HepG2 (cell line): ENCODE results near the gene TSGA10. TPM values are rescaled to one million over a fixed set of nuclear protein-coding genes. Genes with fewer than 3 reads are reported as not detected.

Experiments
- ADNP ChIP-seq: sonication (generic); formaldehyde crosslinking; IDR thresholded peaks from 2 replicates; pipeline ENCODE4 v1.4.0; 2020; ENCODE audit warnings: missing genetic modification reagents
- ELF3 ChIP-seq: IDR thresholded peaks from 2 replicates; pipeline ENCODE4 v1.6.1; 2016; ENCODE audit warnings: missing genetic modification reagents, missing compliant biosample characterization
- ETV6 ChIP-seq: sonication (generic); formaldehyde crosslinking; conservative IDR thresholded peaks from 2 replicates; pipeline ENCODE4 v1.4.0; 2020; ENCODE audit warnings: missing genetic modification reagents
- FOSL2 ChIP-seq: sonication (generic); formaldehyde crosslinking; IDR thresholded peaks from 2 replicates; pipeline ENCODE4 v1.4.0; 2020; ENCODE audit warnings: missing genetic modification reagents
- FOXA3 ChIP-seq: IDR thresholded peaks from 2 replicates; pipeline ENCODE4 v1.6.1; 2016; ENCODE audit warnings: missing genetic modification reagents, missing compliant biosample characterization
- FUBP1 ChIP-seq: sonication (generic); formaldehyde crosslinking; IDR thresholded peaks from 2 replicates; pipeline ENCODE4 v1.5.1; 2020; ENCODE audit warnings: missing genetic modification reagents, mild to moderate bottlenecking, borderline replicate concordance
- HOXA7 ChIP-seq: sonication (generic); formaldehyde crosslinking; IDR thresholded peaks from 2 replicates; pipeline ENCODE4 v1.8.1; 2022; ENCODE audit warnings: mild to moderate bottlenecking, missing genetic modification reagents, moderate library complexity
- JARID2 ChIP-seq: sonication (generic); formaldehyde crosslinking; IDR thresholded peaks from 2 replicates; pipeline ENCODE4 v1.8.1; 2023; ENCODE audit warnings: missing genetic modification reagents, inconsistent platforms; ENCODE audit not compliant: insufficient replicate concordance
- NR2C2 ChIP-seq: sonication (generic); formaldehyde crosslinking; IDR thresholded peaks from 2 replicates; pipeline ENCODE4 v1.4.0; 2020; ENCODE audit warnings: missing genetic modification reagents, mild to moderate bottlenecking, moderate library complexity, borderline replicate concordance
- PLSCR1 ChIP-seq: sonication (generic); formaldehyde crosslinking; IDR thresholded peaks from 2 replicates; pipeline ENCODE4 v1.5.0; 2020; ENCODE audit warnings: missing genetic modification reagents, mild to moderate bottlenecking, borderline replicate concordance
- SAFB2 ChIP-seq: sonication (generic); formaldehyde crosslinking; IDR thresholded peaks from 2 replicates; pipeline ENCODE4 v1.5.1; 2020; ENCODE audit warnings: missing genetic modification reagents, low read depth, mild to moderate bottlenecking, borderline replicate concordance
- SNAPC5 ChIP-seq: sonication (generic); formaldehyde crosslinking; IDR thresholded peaks from 2 replicates; pipeline ENCODE4 v1.8.1; 2023; ENCODE audit warnings: mild to moderate bottlenecking, missing genetic modification reagents, borderline replicate concordance
- SOX6 ChIP-seq, 2 experiments: fragments of 450-650 bp in 1 of 2; sonication (generic) in 1 of 2; formaldehyde crosslinking in 1 of 2; IDR thresholded peaks; 2 replicates each; pipeline versions ENCODE4 v1.4.0 to v1.6.1; 2017 to 2020; ENCODE audit warnings: antibody characterized with exemption in 1 of 2, mild to moderate bottlenecking in 1 of 2, missing genetic modification reagents in 1 of 2
- TARDBP ChIP-seq: sonication (generic); formaldehyde crosslinking; IDR thresholded peaks from 2 replicates; pipeline ENCODE4 v1.8.0; 2022; ENCODE audit warnings: mild to moderate bottlenecking, missing genetic modification reagents
- USF2 ChIP-seq, 2 experiments: sonication (generic) in 1 of 2; formaldehyde crosslinking in 1 of 2; IDR thresholded peaks; 2 replicates each; pipeline versions ENCODE4 v1.5.1 to v1.6.1; 2011 to 2020; ENCODE audit warnings: borderline replicate concordance in 1 of 2, low read depth in 1 of 2, low read length in 1 of 2, mild to moderate bottlenecking in 1 of 2, missing genetic modification reagents in 1 of 2, moderate library complexity in 1 of 2
- ZNF207 ChIP-seq: fragments of 450-650 bp; IDR thresholded peaks from 2 replicates; pipeline ENCODE4 v1.6.1; 2016; ENCODE audit warnings: antibody characterized with exemption, borderline replicate concordance
- ZNF317 ChIP-seq: sonication (generic); formaldehyde crosslinking; IDR thresholded peaks from 2 replicates; pipeline ENCODE4 v1.5.0; 2020; ENCODE audit warnings: mild to moderate bottlenecking, missing genetic modification reagents
- ZNF337 ChIP-seq: sonication (generic); formaldehyde crosslinking; IDR thresholded peaks from 2 replicates; pipeline ENCODE4 v1.5.1; 2020; ENCODE audit warnings: missing genetic modification reagents, low read depth, mild to moderate bottlenecking, borderline replicate concordance
- ZNF362 ChIP-seq: sonication (generic); formaldehyde crosslinking; IDR thresholded peaks from 2 replicates; pipeline ENCODE4 v1.4.0; 2020; ENCODE audit warnings: missing genetic modification reagents, mild to moderate bottlenecking, borderline replicate concordance
- ZNF652 ChIP-seq: IDR thresholded peaks from 2 replicates; pipeline ENCODE4 v1.6.1; 2016; ENCODE audit warnings: low read depth, borderline replicate concordance
- ZSCAN25 ChIP-seq: sonication (generic); formaldehyde crosslinking; IDR thresholded peaks from 2 replicates; pipeline ENCODE4 v1.8.0; 2022; ENCODE audit warnings: mild to moderate bottlenecking, missing genetic modification reagents
- polyA plus RNA-seq, 8 experiments: library from polyadenylated mRNA; depleted of rRNA in 3 of 8; stranded (reverse) in 7 of 8; unstranded in 1 of 8; fragments of >200 nt; fragmentation: Illumina TruSeq in 4 of 8; extraction: Trizol in 4 of 8; gene quantifications; 2 replicates each; pipeline versions ENCODE4 v1.2.1 to v1.2.3, GENCODE V29; 2011 to 2016; ENCODE audit warnings: low read depth in 4 of 8, missing spikeins in 1 of 8, mixed read lengths in 1 of 8; ENCODE audit not compliant: insufficient read depth in 1 of 8
- total RNA-seq, 5 experiments: library from RNA; depleted of rRNA; stranded (reverse); fragments of >200 nt; fragmentation: Illumina TruSeq; extraction: Trizol; gene quantifications; 2 replicates each; pipeline ENCODE4 v1.2.3, GENCODE V29; 2016; ENCODE audit warnings: low read depth in 1 of 5

TSGA10 gene
- total and polyA plus RNA-seq, 2 of the 13 experiments (the other 11 are each of a cell fraction or from before 2014, with no cell fraction given), result 4.7 to 13.1 TPM

- peak; percentile 95 for TF ChIP-seq ELF3
- peak; percentile 89 for TF ChIP-seq SNAPC5
- peak; percentile 99 for TF ChIP-seq TARDBP (CRISPR knock-in tag)
- TF ChIP-seq USF2 (IDR thresholded peaks at IDR 0.05; ENCODE audit: low read depth, low read length), result 0 out of 2 replicates have a peak, but pooled peaks have one; percentile 7
- TF ChIP-seq USF2 (CRISPR knock-in tag; IDR thresholded peaks at IDR 0.05; ENCODE audit: borderline replicate concordance), result peak; percentile 79
- TF ChIP-seq ZNF337 (CRISPR knock-in tag), result peak; percentile 98
- TF ChIP-seq NR2C2 (CRISPR knock-in tag), result peak; percentile 97
- no peak for TF ChIP-seq ZNF207
- TF ChIP-seq ZNF317 (CRISPR knock-in tag), result peak; percentile 87
- peak; percentile 74; the same call in 1 of the 2 replicates for TF ChIP-seq PLSCR1 (CRISPR knock-in tag)
- no peak for TF ChIP-seq SOX6 (IDR thresholded peaks at IDR 0.05)
- TF ChIP-seq SOX6 (CRISPR knock-in tag; IDR thresholded peaks at IDR 0.05), result peak; percentile 82
- TF ChIP-seq JARID2, result no peak
- TF ChIP-seq FUBP1 (CRISPR knock-in tag), result no peak; the same call in 1 of the 2 replicates
- TF ChIP-seq FOXA3 (CRISPR knock-in tag), result peak; percentile 73
- TF ChIP-seq ZSCAN25 (CRISPR knock-in tag), result peak; percentile 76
- 0 out of 2 replicates have a peak, but pooled peaks have one; percentile 36 for TF ChIP-seq ZNF652
- peak; percentile 43; the same call in 1 of the 2 replicates for TF ChIP-seq ETV6 (CRISPR knock-in tag)
- peak; percentile 61; the same call in 1 of the 2 replicates for TF ChIP-seq ZNF362 (CRISPR knock-in tag)
- peak; percentile 94 for TF ChIP-seq SAFB2 (CRISPR knock-in tag)
- no peak for TF ChIP-seq ADNP (CRISPR knock-in tag)
- no peak for TF ChIP-seq HOXA7 (CRISPR knock-in tag)
- TF ChIP-seq FOSL2 (CRISPR knock-in tag), result peak; percentile 88
Observed at GRCh38 chr2:99154643-99155536, at the start of gene TSGA10, which contains the start of gene LIPT1 (continued).
